K562 (cell line): ENCODE data around the gene LRRC38. TPM values are rescaled to one million over a fixed set of nuclear protein-coding genes. Genes with fewer than 3 reads are reported as not detected.

Experiments used
- ARNT ChIP-seq, 2 experiments: fragments of 450-650 bp; IDR thresholded peaks; 2 replicates each; pipeline ENCODE4 v1.6.1; 2016; ENCODE audit warnings: mild to moderate bottlenecking in 1 of 2
- DPF2 ChIP-seq: fragments of 450-650 bp; IDR thresholded peaks from 2 replicates; pipeline ENCODE4 v1.6.1; 2016
- MEF2A ChIP-seq: IDR thresholded peaks from 2 replicates; pipeline ENCODE4 v1.6.1; 2011; ENCODE audit warnings: low read depth, mild to moderate bottlenecking, low read length, moderate library complexity; ENCODE audit not compliant: control insufficient read depth
- MGA ChIP-seq: fragments of 450-650 bp; IDR thresholded peaks from 2 replicates; pipeline ENCODE4 v1.6.1; 2016; ENCODE audit warnings: mild to moderate bottlenecking, moderate library complexity
- POU5F1 ChIP-seq: fragments of 150-350 bp; IDR thresholded peaks from 2 replicates; pipeline ENCODE4 v1.6.1; 2014; ENCODE audit warnings: borderline replicate concordance, low read length, low read depth, mild to moderate bottlenecking; ENCODE audit not compliant: partially characterized antibody
- SMAD2 ChIP-seq: fragments of 150-350 bp; IDR thresholded peaks from 2 replicates; pipeline ENCODE4 v1.6.1; 2014; ENCODE audit warnings: low read depth, mild to moderate bottlenecking, low read length
- polyA plus RNA-seq, 8 experiments: library from polyadenylated mRNA; depleted of rRNA in 4 of 8; stranded (reverse) in 5 of 8; unstranded in 3 of 8; fragments of >200 nt; fragmentation: Nextera tagmentation in 2 of 8; fragmentation: Illumina TruSeq in 1 of 8; extraction: Ambion mirVana in 2 of 8; extraction: Trizol in 1 of 8; gene quantifications; 2 replicates each; pipeline versions ENCODE4 v1.2.1 to v1.2.3, GENCODE V29; 2011 to 2014; ENCODE audit warnings: inconsistent platforms in 1 of 8, missing spikeins in 1 of 8
- total RNA-seq, 7 experiments: library from RNA; depleted of rRNA in 6 of 7; stranded (reverse); fragments of >200 nt in 6 of 7; fragmentation: Illumina TruSeq in 2 of 7; extraction: Trizol in 2 of 7; gene quantifications; 2 replicates each; pipeline versions ENCODE4 v1.2.1 to v1.2.3, GENCODE V29; 2011 to 2021; ENCODE audit warnings: low replicate concordance in 1 of 7

The LRRC38 gene
- total and polyA plus RNA-seq, 9 of the 15 experiments (the other 6 are each of a cell fraction or from before 2014, with no cell fraction given) = not detected

DNA sequence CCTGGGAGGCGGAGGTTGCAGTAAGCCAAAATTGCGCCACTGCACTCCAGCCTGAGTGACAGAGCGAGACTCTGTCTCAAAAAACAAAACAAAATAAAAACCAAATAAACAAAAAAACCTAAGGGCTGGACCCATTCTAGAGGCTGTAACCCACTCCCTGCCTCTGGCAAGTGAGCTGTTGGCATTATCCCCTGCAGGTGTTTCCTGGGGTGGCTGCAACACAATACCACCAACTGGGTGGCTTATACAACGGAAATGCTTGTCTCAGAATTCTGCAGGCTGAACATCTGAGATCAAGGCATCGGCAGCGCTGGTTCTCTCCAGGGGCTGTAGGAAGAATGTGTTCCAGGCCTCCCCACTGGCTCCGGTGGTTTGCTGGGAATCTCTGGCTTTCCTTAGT, 15.2 kb downstream of the LRRC38 start (continued):
- no peak for TF ChIP-seq MGA
- TF ChIP-seq DPF2 = no peak
- TF ChIP-seq SMAD2 = no peak
- TF ChIP-seq POU5F1 = no peak
- TF ChIP-seq MEF2A = no peak
- TF ChIP-seq ARNT (IDR thresholded peaks at IDR 0.05) = no peak
